WTC11 (cell line): ENCODE results near the gene OR4D2. TPM values are rescaled to one million over a fixed set of nuclear protein-coding genes. Genes with fewer than 3 reads are reported as not detected.
A peak's percentile ranks its signal among the peaks of the same experiment; 100 is the strongest.

Experiments
- ATAC-seq: fragments of 200-7000 bp; cut with Tn5 transposase; 2 replicates; pipeline ENCODE4 v1.10.0; 2021; ENCODE audit warnings: mild to moderate bottlenecking, moderate library complexity
- CTCF ChIA-PET: fragments of 300-600 bp; sonication (Branson Sonifier 250); formaldehyde crosslinking; loops from one replicate; lab custom pipeline; 2021; ENCODE audit warnings: antibody characterized with exemption; lab: Charles Lee
- POLR2A ChIA-PET: fragments of 350-600 bp; sonication (Branson Sonifier 250); formaldehyde crosslinking; loops from one replicate; lab custom pipeline; 2021; ENCODE audit warnings: antibody characterized with exemption; lab: Charles Lee
- DNase-seq: peaks from one replicate; pipeline ENCODE4 v3.0.0; 2021; ENCODE audit warnings: low spot score
- H3K27ac Mint-ChIP-seq: 2 replicates; pipeline ENCODE4 v1.8.0; 2021; ENCODE audit warnings: mixed read lengths
- H3K27me3 Mint-ChIP-seq: 2 replicates; pipeline ENCODE4 v1.8.0; 2021; ENCODE audit warnings: low read depth, mild to moderate bottlenecking, moderate library complexity, mixed read lengths
- H3K36me3 Mint-ChIP-seq: 2 replicates; pipeline ENCODE4 v1.8.0; 2021; ENCODE audit warnings: mixed read lengths
- H3K4me1 Mint-ChIP-seq: 2 replicates; pipeline ENCODE4 v1.8.0; 2022; ENCODE audit warnings: mixed read lengths
- H3K4me3 Mint-ChIP-seq: 2 replicates; pipeline ENCODE4 v1.8.0; 2021; ENCODE audit warnings: mild to moderate bottlenecking, moderate library complexity, mixed read lengths
- H3K9me3 Mint-ChIP-seq: 2 replicates; pipeline ENCODE4 v1.8.0; 2021; ENCODE audit warnings: mixed read lengths
- CTCF ChIP-seq: fragments of 200-600 bp; IDR thresholded peaks from 2 replicates; pipeline ENCODE4 v1.8.0; 2022; ENCODE audit warnings: antibody characterized with exemption
- E2F4 ChIP-seq: sonication (generic); formaldehyde crosslinking; IDR thresholded peaks from 2 replicates; pipeline ENCODE4 v1.8.1; 2022; ENCODE audit warnings: low read depth, mild to moderate bottlenecking, moderate library complexity, missing genetic modification reagents, borderline replicate concordance
- FOXP4 ChIP-seq: sonication (generic); formaldehyde crosslinking; IDR thresholded peaks from 2 replicates; pipeline ENCODE4 v1.8.0; 2022; ENCODE audit warnings: mild to moderate bottlenecking, missing genetic modification reagents
- GRHL2 ChIP-seq: fragments of 250-450 bp; sonication (Bioruptor Pico); IDR thresholded peaks from 2 replicates; pipeline ENCODE4 v1.8.0; 2022; ENCODE audit warnings: mild to moderate bottlenecking, moderate library complexity; ENCODE audit not compliant: insufficient replicate concordance, severe bottlenecking
- MAX ChIP-seq: sonication (generic); formaldehyde crosslinking; IDR thresholded peaks from 2 replicates; pipeline ENCODE4 v1.8.0; 2022; ENCODE audit warnings: mild to moderate bottlenecking, missing genetic modification reagents
- NR3C1 ChIP-seq: sonication (generic); formaldehyde crosslinking; conservative IDR thresholded peaks from 2 replicates; pipeline ENCODE4 v1.8.1; 2023; ENCODE audit warnings: low read depth, mild to moderate bottlenecking, missing genetic modification reagents
- STAT6 ChIP-seq: sonication (generic); formaldehyde crosslinking; conservative IDR thresholded peaks from 2 replicates; pipeline ENCODE4 v1.8.1; 2023; ENCODE audit warnings: mild to moderate bottlenecking, low read depth, missing genetic modification reagents, moderate library complexity
- USF1 ChIP-seq: sonication (generic); formaldehyde crosslinking; IDR thresholded peaks from 2 replicates; pipeline ENCODE4 v1.8.0; 2022; ENCODE audit warnings: mild to moderate bottlenecking, missing genetic modification reagents
- USF2 ChIP-seq: sonication (generic); formaldehyde crosslinking; IDR thresholded peaks from 2 replicates; pipeline ENCODE4 v1.8.1; 2023; ENCODE audit warnings: mild to moderate bottlenecking, missing genetic modification reagents, moderate library complexity
- ZNF121 ChIP-seq: sonication (generic); formaldehyde crosslinking; IDR thresholded peaks from 2 replicates; pipeline ENCODE4 v1.8.0; 2023; ENCODE audit warnings: missing genetic modification reagents
- ZNF425 ChIP-seq: fragments of 250-450 bp; sonication (Bioruptor Pico); conservative IDR thresholded peaks from 2 replicates; pipeline ENCODE4 v1.9.0; 2021; ENCODE audit warnings: mild to moderate bottlenecking
- ZNF671 ChIP-seq: fragments of 250-450 bp; sonication (Bioruptor Pico); IDR thresholded peaks from 2 replicates; pipeline ENCODE4 v1.8.0; 2021; ENCODE audit warnings: mild to moderate bottlenecking
- total RNA-seq: library from RNA; stranded (reverse); gene quantifications from 3 replicates; pipeline ENCODE4 v1.2.3, GENCODE V29; 2021

The OR4D2 gene
- total RNA-seq, 1 experiment from 2014 or later, result not detected

GRCh38 chr17:58200024-58200633 lies 33.3 kb downstream of the OR4D2 start:
- CTCF ChIA-PET, result interaction anchor here (0.5 to 3.7 kb wide), 57 partner anchors 8 to 326 kb away, joined by 3 to 31 read pairs (median 5); partner anchors contain the start of genes HSF5, LPO, MKS1 and MTMR4
- H3K36me3 Mint-ChIP-seq, result no peaks in the 10 kb centered on the region
- TF ChIP-seq ZNF121 (CRISPR knock-in tag), result peak; percentile 88
- TF ChIP-seq NR3C1 (CRISPR knock-in tag), result no peak
- peak; percentile 74 for TF ChIP-seq USF2 (CRISPR knock-in tag)
- no peak for TF ChIP-seq ZNF671 (CRISPR knock-in tag)
- TF ChIP-seq E2F4 (CRISPR knock-in tag), result no peak
- no peak for TF ChIP-seq GRHL2 (CRISPR knock-in tag)
- TF ChIP-seq CTCF, result peak; percentile 61; the same call in 1 of the 2 replicates
- TF ChIP-seq ZNF425 (CRISPR knock-in tag), result no peak
- TF ChIP-seq USF1 (CRISPR knock-in tag), result peak; percentile 63
- peak; percentile 87 for TF ChIP-seq MAX (CRISPR knock-in tag)
- TF ChIP-seq STAT6, result no peak
- TF ChIP-seq FOXP4 (CRISPR knock-in tag), result no peak
- no peak overlapping the region for H3K4me3 Mint-ChIP-seq
- ATAC-seq (peak; percentile 96), DNase-seq (peak; percentile 83)
- H3K9me3 Mint-ChIP-seq, result no peaks in the 10 kb centered on the region
- peaks cover 11% of the 10 kb centered on the region for H3K27me3 Mint-ChIP-seq
- no peak overlapping the region for H3K27ac Mint-ChIP-seq
- no peaks in the 10 kb centered on the region for H3K4me1 Mint-ChIP-seq
- POLR2A ChIA-PET, result no interaction called here
